Liver (tissue), 3 donors: ENCODE data around the gene SLC17A7.

Source experiments
- ATF3 ChIP-seq: IDR thresholded peaks from 2 replicates; pipeline ENCODE4 v1.6.1; 2016; ENCODE audit warnings: antibody characterized with exemption
- EGR1 ChIP-seq, 2 donors: IDR thresholded peaks; 2 replicates each; pipeline ENCODE4 v1.6.1; 2016 to 2018; ENCODE audit warnings: antibody characterized with exemption in 2 of 2, low read depth in 2 of 2
- GABPA ChIP-seq, 2 donors: IDR thresholded peaks in 1 of 2; conservative IDR thresholded peaks in 1 of 2; 2 replicates each; pipeline ENCODE4 v1.6.1; 2016; ENCODE audit warnings: antibody characterized with exemption in 2 of 2, mild to moderate bottlenecking in 1 of 2, moderate library complexity in 1 of 2
- HNF4A ChIP-seq, 2 donors: conservative IDR thresholded peaks; 2 replicates each; pipeline ENCODE4 v1.6.1; 2016; ENCODE audit warnings: antibody characterized with exemption in 2 of 2, mild to moderate bottlenecking in 2 of 2
- HNF4G ChIP-seq: IDR thresholded peaks from 2 replicates; pipeline ENCODE4 v1.6.1; 2016; ENCODE audit warnings: antibody characterized with exemption
- JUND ChIP-seq, 2 donors: IDR thresholded peaks; 2 replicates each; pipeline ENCODE4 v1.6.1; 2016; ENCODE audit warnings: antibody characterized with exemption in 2 of 2
- RAD21 ChIP-seq, 2 donors: IDR thresholded peaks; 2 replicates each; pipeline ENCODE4 v1.6.1; 2016; ENCODE audit warnings: antibody characterized with exemption in 2 of 2, mild to moderate bottlenecking in 2 of 2
- REST ChIP-seq: IDR thresholded peaks from 2 replicates; pipeline ENCODE4 v1.6.1; 2016; ENCODE audit warnings: antibody characterized with exemption, mild to moderate bottlenecking
- RXRA ChIP-seq, 2 donors: IDR thresholded peaks; 2 replicates each; pipeline ENCODE4 v1.6.1; 2017 to 2018; ENCODE audit warnings: antibody characterized with exemption in 2 of 2, mild to moderate bottlenecking in 1 of 2
- SP1 ChIP-seq: IDR thresholded peaks from 2 replicates; pipeline ENCODE4 v1.6.1; 2018; ENCODE audit warnings: antibody characterized with exemption, mild to moderate bottlenecking
- TAF1 ChIP-seq: conservative IDR thresholded peaks from 2 replicates; pipeline ENCODE4 v1.6.1; 2016; ENCODE audit warnings: antibody characterized with exemption, mild to moderate bottlenecking
- YY1 ChIP-seq: IDR thresholded peaks from 2 replicates; pipeline ENCODE4 v1.6.1; 2016; ENCODE audit warnings: antibody characterized with exemption, mild to moderate bottlenecking
- ZBTB33 ChIP-seq: IDR thresholded peaks from 2 replicates; pipeline ENCODE4 v1.6.1; 2016; ENCODE audit warnings: antibody characterized with exemption
- TF ChIP-seq, protein P1 (sequence below): fragments of 150-350 bp; IDR thresholded peaks from 2 replicates; pipeline ENCODE4 v1.5.1; 2017; ENCODE audit warnings: improper control_type of control experiment, low read depth, low read length; ENCODE audit not compliant: missing input control
- donor health status: healthy.
- donor health status: healthy.

- TF ChIP-seq TAF1 (no peak), EGR1 (IDR thresholded peaks at IDR 0.05; ENCODE audit: low read depth in 2 of 2) (no peak), JUND (IDR thresholded peaks at IDR 0.05) (no peak), RXRA (IDR thresholded peaks at IDR 0.05) (no peak), RAD21 (IDR thresholded peaks at IDR 0.05) (no peak), GABPA (IDR thresholded peaks at IDR 0.05 in 1 of 2, conservative IDR thresholded peaks at IDR 0.05 in 1 of 2) (no peak), REST (no peak), YY1 (no peak), ATF3 (no peak), SP1 (no peak), HNF4G (no peak), HNF4A (conservative IDR thresholded peaks at IDR 0.05) (no peak), ZBTB33 (no peak)
- TF ChIP-seq, protein P1, sequence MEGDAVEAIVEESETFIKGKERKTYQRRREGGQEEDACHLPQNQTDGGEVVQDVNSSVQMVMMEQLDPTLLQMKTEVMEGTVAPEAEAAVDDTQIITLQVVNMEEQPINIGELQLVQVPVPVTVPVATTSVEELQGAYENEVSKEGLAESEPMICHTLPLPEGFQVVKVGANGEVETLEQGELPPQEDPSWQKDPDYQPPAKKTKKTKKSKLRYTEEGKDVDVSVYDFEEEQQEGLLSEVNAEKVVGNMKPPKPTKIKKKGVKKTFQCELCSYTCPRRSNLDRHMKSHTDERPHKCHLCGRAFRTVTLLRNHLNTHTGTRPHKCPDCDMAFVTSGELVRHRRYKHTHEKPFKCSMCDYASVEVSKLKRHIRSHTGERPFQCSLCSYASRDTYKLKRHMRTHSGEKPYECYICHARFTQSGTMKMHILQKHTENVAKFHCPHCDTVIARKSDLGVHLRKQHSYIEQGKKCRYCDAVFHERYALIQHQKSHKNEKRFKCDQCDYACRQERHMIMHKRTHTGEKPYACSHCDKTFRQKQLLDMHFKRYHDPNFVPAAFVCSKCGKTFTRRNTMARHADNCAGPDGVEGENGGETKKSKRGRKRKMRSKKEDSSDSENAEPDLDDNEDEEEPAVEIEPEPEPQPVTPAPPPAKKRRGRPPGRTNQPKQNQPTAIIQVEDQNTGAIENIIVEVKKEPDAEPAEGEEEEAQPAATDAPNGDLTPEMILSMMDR, result no peak
Measured at GRCh38 chr19:49453757-49454240, 12.5 kb upstream of the SLC17A7 start.
